Hepatic stellate cell (primary cell): Measurements from ENCODE around the gene TUSC7.

Source experiments
- DNase-seq: peaks from one replicate; pipeline ENCODE4 v3.0.0; 2011; ENCODE audit warnings: low spot score

TUSC7 gene

DNA sequence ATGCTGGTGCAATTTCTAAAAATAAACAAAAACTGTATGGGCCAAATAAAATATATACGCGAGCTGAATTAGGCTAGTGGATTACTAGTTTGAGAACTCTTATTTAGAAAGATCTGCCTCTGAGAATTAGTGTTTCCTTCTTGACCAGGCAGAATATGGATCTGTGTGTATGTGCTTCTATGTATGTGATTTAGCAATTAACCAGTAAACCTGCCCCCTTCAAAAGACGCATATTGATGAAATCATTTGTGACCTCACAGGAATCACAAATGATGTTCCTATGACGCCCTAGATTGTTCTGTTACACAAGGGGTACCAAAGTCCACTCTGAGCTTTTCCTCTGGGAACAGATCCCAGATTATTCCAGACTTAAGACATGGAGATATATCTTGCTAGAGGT lies at the start of gene TUSC7:
TSS of gene TUSC7 (plus strand) at position 301 of the 400 bp plus-strand sequence.
- no peak for DNase-seq

DNA sequence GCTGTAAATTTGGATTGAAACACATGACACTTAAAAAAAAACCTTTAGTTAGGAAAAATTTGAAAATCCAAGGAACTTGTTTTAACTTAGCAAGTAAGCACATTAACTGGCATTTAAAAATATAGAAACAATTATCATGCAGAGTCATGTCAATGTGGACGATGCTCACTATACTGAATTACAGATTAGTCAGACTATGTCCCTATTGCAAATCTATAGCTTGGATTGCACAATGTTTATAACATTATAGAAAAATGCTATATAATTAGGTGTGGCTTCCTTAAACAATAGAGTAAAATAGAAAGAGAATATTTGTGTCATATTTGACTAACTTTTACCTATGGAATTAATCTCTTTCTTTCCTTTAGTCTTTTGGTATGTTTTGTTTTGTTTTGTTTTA lies 48.4 kb upstream of the TUSC7 start:
- no peak for DNase-seq

- no peak for DNase-seq
Observed at GRCh38 chr3:116663161-116664110, 46.1 kb upstream of the TUSC7 start.

DNA sequence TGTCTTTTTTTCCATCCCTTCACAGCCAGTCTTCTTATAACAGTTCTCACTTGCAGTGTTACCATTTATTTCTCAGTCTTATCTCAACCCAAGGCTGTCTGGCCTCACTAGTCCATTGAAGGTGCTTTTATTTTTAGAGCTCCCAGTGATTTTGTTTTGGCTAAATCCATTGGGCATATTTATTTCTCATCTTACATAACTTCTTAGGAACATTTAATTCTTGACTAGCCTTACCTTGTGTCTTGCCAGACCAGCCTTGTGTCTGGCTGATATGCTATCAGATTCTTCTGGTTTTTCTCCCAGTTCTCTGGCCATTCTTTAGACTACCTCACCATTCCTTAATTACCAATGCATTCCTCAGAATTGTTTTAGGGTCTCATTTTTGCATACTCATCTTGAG lies 42.3 kb upstream of the TUSC7 start:
- DNase-seq, result no peak

DNA sequence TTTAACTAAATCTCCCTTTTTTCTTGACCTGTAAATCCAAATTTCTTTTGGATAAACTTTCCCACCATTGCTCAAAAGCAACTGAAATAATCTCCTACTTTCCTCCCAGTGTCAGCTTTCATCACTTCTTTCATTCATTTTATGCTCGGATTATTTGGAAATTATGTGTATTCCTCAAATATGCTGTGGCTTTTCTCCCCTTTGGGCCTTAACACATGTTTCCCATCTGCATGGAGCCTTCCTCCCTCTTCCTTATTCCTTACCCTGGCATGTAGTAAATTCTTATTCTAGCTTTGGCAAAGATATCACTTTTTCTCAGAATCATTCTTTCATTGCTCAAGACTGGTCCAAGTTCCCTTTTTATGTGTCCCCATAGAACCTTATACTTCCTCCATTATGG lies 41.8 kb upstream of the TUSC7 start:
- DNase-seq, result no peak

DNA sequence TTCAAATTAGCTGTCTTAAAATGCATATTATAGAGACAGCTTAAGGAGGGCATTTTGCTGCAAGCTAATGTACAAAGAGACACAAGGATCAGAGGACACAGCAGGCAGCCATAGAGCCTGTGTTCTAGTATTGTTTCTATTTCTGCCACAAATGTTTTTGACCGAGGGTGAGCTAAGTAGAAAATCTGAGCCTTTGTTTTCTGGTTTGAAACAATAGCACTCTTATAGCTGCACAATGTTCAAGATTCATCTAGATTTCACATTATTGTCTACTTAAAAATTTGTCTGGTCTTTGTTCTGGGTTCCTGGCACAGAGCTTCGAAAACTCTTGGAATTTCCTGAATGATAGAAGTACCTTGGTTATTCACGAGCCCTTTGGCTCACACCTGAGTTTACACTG lies 40.0 kb upstream of the TUSC7 start:
- no peak for DNase-seq

DNA sequence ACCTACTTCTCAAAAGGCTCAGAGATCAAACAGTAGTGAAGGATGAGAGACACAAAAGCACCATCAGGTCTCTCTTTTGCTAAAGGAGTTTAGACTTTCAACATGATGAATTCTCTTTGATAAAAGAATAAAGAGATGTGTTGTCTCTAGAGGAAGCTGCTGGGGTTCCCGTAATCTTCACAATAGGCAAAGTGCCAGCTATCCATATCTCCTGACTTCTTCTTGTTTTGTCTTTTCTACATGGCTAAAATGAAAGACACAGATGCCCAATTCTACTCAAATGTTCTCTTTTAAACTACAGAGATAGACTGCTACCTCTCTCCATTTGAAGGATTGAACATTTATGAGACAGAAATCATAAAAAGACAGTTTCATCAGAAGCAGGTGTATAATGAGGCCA lies 38.4 kb upstream of the TUSC7 start:
- DNase-seq, result no peak

DNA sequence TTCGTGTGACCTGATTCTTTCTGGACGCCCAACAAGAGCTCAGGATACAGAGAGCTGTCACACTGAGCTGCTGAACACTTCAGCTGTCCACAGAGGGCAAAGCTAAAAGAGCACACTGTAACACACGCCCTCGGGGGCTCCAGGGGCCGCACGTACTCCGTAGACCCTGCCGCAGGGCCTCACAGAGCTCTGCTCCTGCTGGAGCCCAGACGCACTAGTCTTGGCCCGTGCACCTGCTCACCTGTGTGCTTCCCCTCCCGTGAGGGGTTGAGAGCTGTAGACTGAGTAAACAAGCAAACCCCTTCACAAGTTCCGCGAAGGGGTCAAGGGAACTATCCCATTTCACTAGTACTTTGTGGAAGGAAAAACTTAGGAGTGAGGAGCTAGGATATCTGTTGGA lies 30.7 kb upstream of the TUSC7 start:
- no peak for DNase-seq

DNA sequence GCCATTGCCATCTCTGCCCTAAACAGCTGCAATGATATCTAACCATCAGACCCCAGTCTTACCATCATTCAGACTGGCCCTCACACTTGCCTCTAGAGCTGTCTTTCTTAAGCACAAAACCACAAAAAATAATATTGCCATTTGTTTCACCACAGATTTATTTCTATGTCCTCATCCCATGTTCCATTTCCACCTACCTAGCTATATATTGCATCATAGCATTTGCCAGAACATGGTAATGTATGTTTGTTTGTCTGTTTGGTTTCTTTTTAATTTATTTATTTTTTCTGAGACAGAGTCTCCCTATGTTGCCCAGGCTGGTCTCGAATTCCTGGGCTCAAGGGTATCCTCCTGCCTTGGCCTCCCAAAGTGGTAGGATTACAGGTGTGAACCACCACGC lies 18.5 kb upstream of the TUSC7 start:
- DNase-seq, result no peak

DNA sequence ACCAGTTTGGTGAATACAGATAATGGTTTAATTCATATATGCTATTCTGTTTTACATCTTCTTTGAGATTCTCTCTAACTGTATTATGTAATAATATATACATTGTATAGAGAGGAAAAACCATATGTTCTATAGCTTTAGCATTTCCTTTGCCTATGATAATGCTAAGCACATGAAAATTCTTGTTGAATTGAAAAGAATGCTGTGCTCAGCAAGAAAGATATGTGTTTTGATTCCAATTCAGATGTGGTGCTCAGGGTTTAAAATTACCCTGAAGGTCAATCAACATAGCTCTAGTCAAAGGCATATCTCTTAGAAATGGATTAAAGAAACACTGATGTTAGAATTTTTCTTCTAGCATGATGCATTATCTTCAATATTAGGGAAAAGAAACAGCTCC lies 8.5 kb upstream of the TUSC7 start:
- DNase-seq, result no peak

DNA sequence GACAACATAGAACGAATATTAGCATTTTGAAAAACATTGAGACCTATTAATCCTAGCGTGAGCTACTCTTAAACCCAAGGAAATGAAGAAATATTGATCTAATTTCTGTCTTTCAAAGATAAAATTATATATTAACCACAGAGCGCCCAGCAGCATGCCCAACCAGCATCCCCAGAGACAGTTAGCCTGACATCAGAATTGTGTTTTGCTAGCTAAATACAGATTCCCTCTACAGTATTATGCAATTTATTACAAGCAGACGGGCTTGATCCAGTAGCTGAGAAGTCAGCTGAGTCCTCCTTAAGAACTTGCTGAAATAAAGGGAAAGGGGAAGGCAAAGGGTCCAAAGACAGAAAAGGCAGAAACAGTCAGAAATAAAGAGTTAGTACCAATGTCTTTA lies 7.2 kb upstream of the TUSC7 start:
- no peak for DNase-seq

GRCh38 chr3:116707531-116707930 lies 2.0 kb upstream of the TUSC7 start:
- no peak for DNase-seq

DNA sequence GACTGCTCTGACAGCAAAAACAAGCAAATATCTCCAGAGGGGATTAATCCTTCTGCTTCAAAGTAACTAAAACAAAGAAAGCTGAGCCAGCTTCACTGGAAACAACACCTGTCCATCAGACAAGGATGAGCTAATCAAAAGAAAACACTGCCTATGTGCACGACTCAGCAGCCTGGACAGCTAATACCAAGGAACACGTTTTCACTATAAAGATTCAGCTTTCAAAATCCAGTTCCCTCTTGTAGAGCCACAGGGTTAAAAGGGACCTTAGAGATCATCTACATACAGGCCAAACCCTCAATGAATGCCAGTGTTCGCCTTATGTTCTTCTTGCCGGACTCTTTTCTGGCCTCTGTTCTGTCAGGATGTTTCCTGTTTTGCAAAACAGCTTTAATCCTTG lies 6.9 kb downstream of the TUSC7 start:
- no peak for DNase-seq

- no peak for DNase-seq
Observed at GRCh38 chr3:116717566-116717965, 8.0 kb downstream of the TUSC7 start.

- no peak for DNase-seq
Observed at GRCh38 chr3:116728454-116728853, 18.9 kb downstream of the TUSC7 start.

DNA sequence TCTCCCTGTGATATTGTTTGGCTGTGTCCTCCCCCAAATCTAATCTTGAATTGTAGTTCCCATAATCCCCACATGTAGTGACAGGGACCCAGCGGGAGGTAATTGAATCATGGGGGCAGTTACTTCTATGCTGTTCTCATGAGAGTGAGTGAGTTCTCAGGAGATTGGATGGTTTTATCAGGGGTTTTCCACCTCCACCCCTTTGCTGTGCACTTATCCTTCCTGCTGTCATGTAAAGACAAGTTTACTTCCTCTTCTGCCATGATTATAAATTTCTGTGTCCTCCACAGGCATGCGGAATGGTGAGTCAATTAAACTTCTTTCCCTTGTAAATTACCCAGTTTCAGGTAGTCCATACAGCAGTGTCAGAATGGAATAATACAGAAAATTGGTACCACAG lies 24.7 kb downstream of the TUSC7 start:
- DNase-seq, result no peak

DNA sequence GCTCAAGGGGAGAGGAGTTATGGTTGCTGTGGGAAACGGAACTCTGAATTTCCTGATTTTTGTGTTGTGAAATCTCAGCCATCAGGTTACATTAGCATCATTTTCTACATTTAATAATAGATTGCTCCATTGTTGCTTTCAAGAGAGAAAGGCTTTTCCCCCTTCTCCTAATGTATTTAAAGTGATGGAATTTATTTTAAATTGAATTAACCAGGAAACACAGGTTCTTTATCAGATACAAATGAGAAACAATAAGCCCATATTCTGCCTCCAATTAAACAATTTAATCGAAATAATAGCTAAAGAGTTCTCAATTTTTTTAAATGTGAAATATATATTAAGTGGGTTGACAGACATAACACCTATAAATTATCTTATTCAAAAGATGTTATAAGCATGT lies 30.1 kb downstream of the TUSC7 start:
- no peak for DNase-seq

DNA sequence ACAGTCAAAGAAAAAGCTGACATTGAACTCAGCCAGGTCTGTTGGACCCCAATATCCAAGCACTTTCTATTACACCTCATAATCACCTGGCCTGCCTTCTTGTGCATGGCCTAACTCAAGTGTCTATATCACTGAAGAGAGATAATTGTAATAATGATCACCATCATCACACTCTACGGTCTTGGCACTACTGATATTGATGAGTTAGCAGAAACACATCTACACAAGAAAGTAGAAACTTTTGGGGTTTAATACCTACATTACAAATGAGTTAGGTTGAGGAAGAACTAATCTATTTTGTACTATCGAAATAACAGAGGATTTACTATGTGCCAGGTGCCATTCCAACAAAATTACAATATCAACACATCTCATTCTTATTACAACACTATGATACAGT lies 30.7 kb downstream of the TUSC7 start:
- no peak for DNase-seq

DNA sequence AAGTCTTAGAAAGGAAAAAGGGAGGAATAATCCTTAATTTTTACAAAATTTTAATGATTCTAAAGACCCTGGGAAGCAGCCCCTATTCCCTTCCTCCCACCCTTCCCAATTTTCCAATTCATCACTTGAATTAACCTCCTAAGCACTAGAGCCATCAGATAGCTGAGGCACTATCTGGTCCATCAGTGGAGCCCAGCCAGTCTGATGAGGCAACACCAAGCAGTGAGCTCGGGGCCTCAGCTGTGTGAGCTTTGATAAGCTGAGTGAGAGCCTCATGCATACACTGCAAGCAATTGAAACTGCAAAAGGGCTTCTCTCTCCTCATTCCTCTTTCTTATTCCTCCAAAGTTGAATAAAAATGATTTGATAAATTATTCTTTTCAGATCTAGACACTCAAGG lies 31.9 kb downstream of the TUSC7 start:
- DNase-seq, result no peak

DNA sequence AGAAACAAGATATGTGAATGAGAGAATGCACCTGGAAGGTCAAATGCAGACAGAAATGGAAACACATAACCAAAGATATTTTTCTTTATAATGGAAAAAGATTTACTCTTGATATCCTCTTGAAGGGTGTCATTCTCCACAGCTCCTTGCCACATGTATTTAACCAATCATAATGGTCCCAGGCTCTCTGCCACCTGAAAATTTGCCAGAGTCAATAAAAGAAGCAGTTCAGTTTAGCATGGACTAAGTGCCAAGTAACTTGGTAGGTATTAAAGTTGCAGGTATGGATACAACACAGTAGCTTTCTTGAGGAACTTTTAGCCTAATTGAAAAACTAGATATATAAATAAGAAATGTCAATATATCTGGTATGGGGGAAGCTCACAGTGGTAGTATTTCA lies 33.5 kb downstream of the TUSC7 start:
- DNase-seq, result no peak

GRCh38 chr3:116749388-116749787 lies 39.8 kb downstream of the TUSC7 start:
- DNase-seq, result no peak

- no peak for DNase-seq
Observed at GRCh38 chr3:116757315-116757714, 47.7 kb downstream of the TUSC7 start.

DNA sequence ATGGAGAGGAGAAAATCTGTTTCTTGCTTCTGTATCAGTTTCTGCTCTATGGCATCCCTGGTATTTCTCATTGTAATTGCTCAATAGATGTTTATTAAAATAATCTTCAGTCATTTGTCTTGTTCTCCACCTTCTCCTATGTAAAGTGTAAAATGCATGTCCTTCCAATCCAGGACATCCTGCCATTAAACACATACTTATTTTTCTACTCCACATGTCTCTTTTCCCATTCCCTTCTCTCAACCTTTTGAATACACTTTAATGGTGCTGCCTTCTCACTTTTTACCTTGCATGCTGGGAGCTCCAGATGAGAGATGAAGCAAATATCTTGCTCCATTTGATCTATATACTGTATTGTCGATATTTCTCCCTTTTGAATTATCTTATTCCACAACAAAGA lies 49.7 kb downstream of the TUSC7 start:
- DNase-seq, result no peak
